ENCODE data around the gene GPR156. TPM values are rescaled to one million over a fixed set of nuclear protein-coding genes. Genes with fewer than 3 reads are reported as not detected.
"Not testable (repeated sequence)": the region's sequence is repeated elsewhere in the genome, so short reads cannot be mapped to it uniquely, and the experiment has no call there.

The GPR156 gene
- total RNA-seq, 2 experiments from 2014 or later = 0.10 TPM; not detected in 1

GRCh38 chr3:120263792-120264191 is 21.2 kb downstream of the GPR156 start:
- ChIA-PET POLR2A (no interaction called here), CTCF (no interaction called here)
- Mint-ChIP-seq H3K9me3 (no peaks in the 10 kb centered on the region), H3K4me1 (no peaks in the 10 kb centered on the region), H3K4me3 (no peak overlapping the region), H3K27me3 (no peaks in the 10 kb centered on the region), H3K36me3 (ENCODE audit: low read depth) (no peaks in the 10 kb centered on the region), H3K27ac (no peak overlapping the region)
- DNase-seq = no peak

- H3K27me3 Mint-ChIP-seq = peaks cover 18% of the 10 kb centered on the region
- CTCF ChIA-PET = no interaction called here
- H3K27ac Mint-ChIP-seq = no peak overlapping the region
- H3K36me3 Mint-ChIP-seq (ENCODE audit: low read depth) = no peaks in the 10 kb centered on the region
- no peak for DNase-seq
- H3K4me3 Mint-ChIP-seq = no peak overlapping the region
- POLR2A ChIA-PET = no interaction called here
- H3K4me1 Mint-ChIP-seq = no peaks in the 10 kb centered on the region
- peaks cover 8% of the 10 kb centered on the region for H3K9me3 Mint-ChIP-seq
Observed at GRCh38 chr3:120258009-120258408, 27.0 kb downstream of the GPR156 start.

- Mint-ChIP-seq H3K27me3 (peaks cover 9% of the 10 kb centered on the region), H3K36me3 (ENCODE audit: low read depth) (no peaks in the 10 kb centered on the region), H3K27ac (no peak overlapping the region), H3K4me1 (no peaks in the 10 kb centered on the region), H3K9me3 (no peaks in the 10 kb centered on the region), H3K4me3 (no peak overlapping the region)
- DNase-seq = no peak
- CTCF ChIA-PET = no interaction called here
- POLR2A ChIA-PET = no interaction called here
Observed at GRCh38 chr3:120245386-120245785, 39.6 kb downstream of the GPR156 start.

GRCh38 chr3:120244834-120245225 is 40.2 kb downstream of the GPR156 start:
- Mint-ChIP-seq H3K4me1 (no peaks in the 10 kb centered on the region), H3K4me3 (no peak overlapping the region), H3K36me3 (ENCODE audit: low read depth) (no peaks in the 10 kb centered on the region), H3K27ac (no peak overlapping the region), H3K27me3 (peaks cover 10% of the 10 kb centered on the region), H3K9me3 (no peaks in the 10 kb centered on the region)
- CTCF ChIA-PET = interaction anchor here (2.1 kb wide), 1 partner anchor 173 kb away, joined by 18 read pairs; no protein-coding TSS in a partner anchor
- POLR2A ChIA-PET = no interaction called here
- no peak for DNase-seq

- H3K27me3 Mint-ChIP-seq = peaks cover 36% of the 10 kb centered on the region
- POLR2A ChIA-PET = no interaction called here
Observed at GRCh38 chr3:120239644-120240043, 45.4 kb downstream of the GPR156 start.

GRCh38 chr3:120227710-120228347 is 57.2 kb downstream of the GPR156 start:
- Mint-ChIP-seq H3K4me1 (no peaks in the 10 kb centered on the region), H3K36me3 (ENCODE audit: low read depth) (no peaks in the 10 kb centered on the region), H3K4me3 (no peak overlapping the region), H3K27me3 (peaks cover 2% of the 10 kb centered on the region), H3K27ac (no peak overlapping the region), H3K9me3 (peaks cover 1% of the 10 kb centered on the region)
- ChIA-PET CTCF (interaction anchor here (0.6 kb wide), 1 partner anchor 16 kb away, joined by 3 read pairs; no protein-coding TSS in a partner anchor), POLR2A (no interaction called here)
- DNase-seq = no peak

More at GRCh38 chr3:120239644-120240043, 45.4 kb downstream of the GPR156 start:
- Mint-ChIP-seq H3K36me3 (ENCODE audit: low read depth) (no peaks in the 10 kb centered on the region), H3K9me3 (no peaks in the 10 kb centered on the region), H3K4me1 (no peaks in the 10 kb centered on the region), H3K4me3 (no peak overlapping the region), H3K27ac (no peak overlapping the region)
- CTCF ChIA-PET = no interaction called here
- DNase-seq = no peak

GRCh38 chr3:120224237-120224636 is 60.8 kb downstream of the GPR156 start:
- POLR2A ChIA-PET = no interaction called here

GRCh38 chr3:120218981-120219380 is 66.0 kb downstream of the GPR156 start:
- no peak for DNase-seq
- Mint-ChIP-seq H3K9me3 (no peaks in the 10 kb centered on the region), H3K27ac (no peak overlapping the region), H3K36me3 (ENCODE audit: low read depth) (no peaks in the 10 kb centered on the region), H3K4me1 (no peaks in the 10 kb centered on the region), H3K4me3 (no peak overlapping the region), H3K27me3 (peaks cover 3% of the 10 kb centered on the region)
- POLR2A ChIA-PET = no interaction called here
- CTCF ChIA-PET = no interaction called here

More at GRCh38 chr3:120224237-120224636, 60.8 kb downstream of the GPR156 start:
- Mint-ChIP-seq H3K27me3 (peaks cover 3% of the 10 kb centered on the region), H3K4me3 (no peak overlapping the region), H3K36me3 (ENCODE audit: low read depth) (no peaks in the 10 kb centered on the region), H3K4me1 (no peaks in the 10 kb centered on the region), H3K9me3 (no peaks in the 10 kb centered on the region), H3K27ac (no peak overlapping the region)
- CTCF ChIA-PET = no interaction called here
- no peak for DNase-seq

GRCh38 chr3:120216633-120217032 is 68.4 kb downstream of the GPR156 start:
- H3K4me3 Mint-ChIP-seq; H3K27me3 Mint-ChIP-seq; H3K9me3 Mint-ChIP-seq; DNase-seq; H3K4me1 Mint-ChIP-seq; H3K27ac Mint-ChIP-seq; CTCF ChIA-PET; H3K36me3 Mint-ChIP-seq (ENCODE audit: low read depth); POLR2A ChIA-PET: not testable (repeated sequence)

GRCh38 chr3:120214176-120214575 is 70.8 kb downstream of the GPR156 start:
- no peak overlapping the region for H3K4me3 Mint-ChIP-seq
- peaks cover 8% of the 10 kb centered on the region for H3K27me3 Mint-ChIP-seq
- DNase-seq = no peak
- H3K9me3 Mint-ChIP-seq = no peaks in the 10 kb centered on the region
- ChIA-PET CTCF (interaction anchor here (0.6 kb wide), 1 partner anchor 11 kb away, joined by 3 read pairs; no protein-coding TSS in a partner anchor), POLR2A (no interaction called here)
- H3K27ac Mint-ChIP-seq = no peak overlapping the region
- no peaks in the 10 kb centered on the region for H3K4me1 Mint-ChIP-seq
- no peaks in the 10 kb centered on the region for H3K36me3 Mint-ChIP-seq (ENCODE audit: low read depth)

- DNase-seq = no peak
- no peak overlapping the region for H3K4me3 Mint-ChIP-seq
- no peaks in the 10 kb centered on the region for H3K9me3 Mint-ChIP-seq
- H3K36me3 Mint-ChIP-seq (ENCODE audit: low read depth) = no peaks in the 10 kb centered on the region
- POLR2A ChIA-PET = no interaction called here
- H3K4me1 Mint-ChIP-seq = no peaks in the 10 kb centered on the region
- CTCF ChIA-PET = no interaction called here
- H3K27ac Mint-ChIP-seq = no peak overlapping the region
- H3K27me3 Mint-ChIP-seq = peaks cover 10% of the 10 kb centered on the region
Observed at GRCh38 chr3:120212505-120212904, 72.5 kb downstream of the GPR156 start.

GRCh38 chr3:120209425-120209824 is 75.6 kb downstream of the GPR156 start:
- DNase-seq = no peak
- Mint-ChIP-seq H3K27ac (no peak overlapping the region), H3K9me3 (no peaks in the 10 kb centered on the region), H3K27me3 (peaks cover 14% of the 10 kb centered on the region), H3K4me1 (no peaks in the 10 kb centered on the region), H3K4me3 (no peak overlapping the region), H3K36me3 (ENCODE audit: low read depth) (no peaks in the 10 kb centered on the region)
- POLR2A ChIA-PET = no interaction called here
- CTCF ChIA-PET = no interaction called here

GRCh38 chr3:120204338-120204737 is 80.7 kb downstream of the GPR156 start:
- ChIA-PET POLR2A (no interaction called here), CTCF (no interaction called here)
- DNase-seq = no peak
- H3K27ac Mint-ChIP-seq = no peak overlapping the region
- H3K4me3 Mint-ChIP-seq = no peak overlapping the region
- no peaks in the 10 kb centered on the region for H3K9me3 Mint-ChIP-seq
- H3K36me3 Mint-ChIP-seq (ENCODE audit: low read depth) = no peaks in the 10 kb centered on the region
- no peaks in the 10 kb centered on the region for H3K4me1 Mint-ChIP-seq
- H3K27me3 Mint-ChIP-seq = peaks cover 6% of the 10 kb centered on the region

- Mint-ChIP-seq H3K36me3 (ENCODE audit: low read depth) (no peaks in the 10 kb centered on the region), H3K27ac (no peak overlapping the region), H3K4me1 (no peaks in the 10 kb centered on the region), H3K4me3 (no peak overlapping the region), H3K9me3 (no peaks in the 10 kb centered on the region), H3K27me3 (peaks cover 6% of the 10 kb centered on the region)
- CTCF ChIA-PET = interaction anchor here (0.7 to 1.3 kb wide), 2 partner anchors 30 to 212 kb away, joined by 3 read pairs; no protein-coding TSS in a partner anchor
- POLR2A ChIA-PET = no interaction called here
- DNase-seq = no peak
Observed at GRCh38 chr3:120203621-120204020, 81.4 kb downstream of the GPR156 start.
